Endothelial cell of umbilical vein (primary cell): ENCODE results near the gene LDLRAD4. TPM values are rescaled to one million over a fixed set of nuclear protein-coding genes. Genes with fewer than 3 reads are reported as not detected.

Source experiments
- BruUV-seq: library from RNA; stranded (reverse); fragments of 400-500 nt; replicated peaks from 2 replicates; lab custom pipeline; 2021; lab: Mats Ljungman, UMichigan
- CTCF ChIA-PET: fragments of 300-600, 350-600 bp; sonication (Branson Sonifier 250); formaldehyde crosslinking; loops from one replicate; lab custom pipeline; 2021; ENCODE audit warnings: antibody characterized with exemption, inconsistent platforms; lab: Charles Lee
- POLR2A ChIA-PET: fragments of 300-600, 350-600 bp; sonication (Branson Sonifier 250); formaldehyde crosslinking; loops from one replicate; lab custom pipeline; 2021; ENCODE audit warnings: antibody characterized with exemption, inconsistent platforms; lab: Charles Lee
- DNase-seq: peaks from one replicate; pipeline ENCODE4 v3.0.0-alpha.2; 2011; ENCODE audit warnings: low read depth, low spot score
- FAIRE-seq: peaks from 2 replicates; lab custom pipeline; 2011; peaks lifted over from hg19 to GRCh38; lab: Jason Lieb, UNC
- H2AFZ ChIP-seq: 2 replicates; pipeline ENCODE4 v1.6.0; 2012; ENCODE audit warnings: low read depth, low read length, control low read depth, inconsistent platforms
- H3K27ac ChIP-seq: 2 replicates; pipeline ENCODE4 v1.5.1; 2011; ENCODE audit warnings: low read depth, mild to moderate bottlenecking, control low read depth, low read length, moderate library complexity; ENCODE audit not compliant: insufficient read depth
- H3K27me3 ChIP-seq, 2 experiments: 2 replicates each; pipeline versions ENCODE4 v1.6.0 to v1.6.1; 2011; ENCODE audit warnings: low read length in 2 of 2, mixed read lengths in 1 of 2; ENCODE audit not compliant: control insufficient read depth in 2 of 2, insufficient read depth in 2 of 2
- H3K36me3 ChIP-seq, 2 experiments: 2 replicates in 1 of 2; 3 replicates in 1 of 2; pipeline ENCODE4 v1.5.1; 2011; ENCODE audit warnings: low read length in 2 of 2, mild to moderate bottlenecking in 1 of 2, moderate library complexity in 1 of 2; ENCODE audit not compliant: control insufficient read depth in 2 of 2, insufficient read depth in 2 of 2; ENCODE audit errors: extremely low read depth in 1 of 2
- H3K4me1 ChIP-seq: 3 replicates; pipeline ENCODE4 v1.5.1; 2011; ENCODE audit warnings: mild to moderate bottlenecking, low read length; ENCODE audit not compliant: control insufficient read depth, insufficient read depth; ENCODE audit errors: extremely low read depth
- H3K4me2 ChIP-seq: 2 replicates; pipeline ENCODE4 v1.6.1; 2011; ENCODE audit warnings: low read length, control low read depth, mixed read lengths; ENCODE audit not compliant: insufficient read depth
- H3K4me3 ChIP-seq, 3 experiments: fragments of 200-600 bp in 1 of 3; sonication (generic), shearing (Covaris generic) in 1 of 3; replicated peaks in 1 of 3; 2 replicates each; pipeline ENCODE4 v1.5.1; 2011 to 2016; ENCODE audit warnings: control low read depth in 3 of 3, low read length in 3 of 3, mild to moderate bottlenecking in 2 of 3, inconsistent platforms in 1 of 3, low read depth in 1 of 3, moderate library complexity in 1 of 3; ENCODE audit not compliant: insufficient read depth in 1 of 3
- H3K79me2 ChIP-seq: 2 replicates; pipeline ENCODE4 v1.6.0; 2012; ENCODE audit warnings: low read length, inconsistent platforms; ENCODE audit not compliant: control insufficient read depth, insufficient read depth
- H3K9ac ChIP-seq: replicated peaks from 2 replicates; pipeline ENCODE3; 2011; ENCODE audit warnings: low read length, control low read depth; ENCODE audit not compliant: insufficient read depth; ENCODE audit errors: extremely low read depth
- H3K9me1 ChIP-seq: replicated peaks from 3 replicates; pipeline ENCODE4 v1.6.0; 2011; ENCODE audit warnings: mild to moderate bottlenecking, low read length; ENCODE audit not compliant: control insufficient read depth, insufficient read depth; ENCODE audit errors: extremely low read depth
- H3K9me3 ChIP-seq: replicated peaks from 2 replicates; pipeline ENCODE4 v1.5.1; 2012; ENCODE audit warnings: low read length, inconsistent platforms; ENCODE audit not compliant: control insufficient read depth, insufficient read depth
- H4K20me1 ChIP-seq: replicated peaks from 2 replicates; pipeline ENCODE3; 2011; ENCODE audit warnings: mild to moderate bottlenecking, low read length; ENCODE audit not compliant: control insufficient read depth, insufficient read depth; ENCODE audit errors: extremely low read depth
- CTCF ChIP-seq, 2 donors: IDR thresholded peaks; 1 replicate in 1 of 2; 2 replicates in 1 of 2; pipeline ENCODE4 v1.5.1; 2011; ENCODE audit warnings: low read length in 2 of 2, mild to moderate bottlenecking in 2 of 2, moderate library complexity in 2 of 2, control low read depth in 1 of 2, inconsistent platforms in 1 of 2, low read depth in 1 of 2; ENCODE audit not compliant: insufficient read depth in 1 of 2; ENCODE audit errors: extremely low read depth in 1 of 2
- EZH2 ChIP-seq: IDR thresholded peaks from 2 replicates; pipeline ENCODE4 v1.6.1; 2012; ENCODE audit warnings: borderline replicate concordance, low read depth, mild to moderate bottlenecking, moderate library complexity, low read length, inconsistent platforms; ENCODE audit not compliant: severe bottlenecking
- FOS ChIP-seq: IDR thresholded peaks from 2 replicates; pipeline ENCODE4 v1.6.1; 2011; ENCODE audit warnings: mild to moderate bottlenecking, low read length, moderate library complexity, borderline replicate concordance; ENCODE audit not compliant: insufficient read depth
- GATA2 ChIP-seq: IDR thresholded peaks from 2 replicates; pipeline ENCODE4 v1.7.0; 2011; ENCODE audit warnings: low read depth, mild to moderate bottlenecking, moderate library complexity, mixed read lengths, low read length; ENCODE audit not compliant: insufficient read length, insufficient read depth
- JUN ChIP-seq: IDR thresholded peaks from 2 replicates; pipeline ENCODE4 v1.6.1; 2011; ENCODE audit warnings: borderline replicate concordance, low read depth; ENCODE audit not compliant: insufficient read length, insufficient read depth
- MAX ChIP-seq: IDR thresholded peaks from 2 replicates; pipeline ENCODE4 v1.6.1; 2011; ENCODE audit not compliant: insufficient read depth, insufficient read length
- MYC ChIP-seq: IDR thresholded peaks from one replicate; pipeline ENCODE4 v1.6.1; 2011; ENCODE audit warnings: mild to moderate bottlenecking, low read depth, low read length
- POLR2A ChIP-seq: IDR thresholded peaks from 2 replicates; pipeline ENCODE4 v1.6.1; 2012; ENCODE audit warnings: low read depth, mild to moderate bottlenecking, control low read depth, low read length
- POLR2AphosphoS5 ChIP-seq: IDR thresholded peaks from 2 replicates; pipeline ENCODE4 v1.6.1; 2012; ENCODE audit warnings: low read depth, mild to moderate bottlenecking, control low read depth, low read length, moderate library complexity; ENCODE audit not compliant: insufficient read depth
- dilution Hi-C: fragments of 300-500 bp; cut with MboI; formaldehyde crosslinking; loops from one replicate; pipeline ENCODE4 v1.15.0; 2019; ENCODE audit warnings: low sequenced_read_pairs; ENCODE audit not compliant: extremely low pct_ligation_motif_present
- intact Hi-C: fragments of 100-400 bp; cut with micrococcal nuclease; formaldehyde crosslinking; loops from one replicate; pipeline ENCODE4 v1.10.0; 2022
- polyA plus RNA-seq, 4 experiments: library from polyadenylated mRNA; depleted of rRNA in 3 of 4; stranded (reverse) in 3 of 4; unstranded in 1 of 4; fragments of >200 nt; gene quantifications; 2 replicates each; pipeline versions ENCODE4 v1.2.1 to v1.2.3, GENCODE V29; 2011 to 2012; ENCODE audit warnings: missing spikeins in 1 of 4
- total RNA-seq: library from RNA; stranded (reverse); gene quantifications from 2 replicates; pipeline ENCODE4 v1.2.3, GENCODE V29; 2021

Gene LDLRAD4
- total and polyA plus RNA-seq, 2 donors (not counting 3 experiments of a cell fraction or from before 2014, with no cell fraction given), result 5.2 to 6.5 TPM

GRCh38 chr18:13374096-13374467 lies 155.5 kb downstream of the LDLRAD4 start:
- H3K79me2 ChIP-seq, result no peaks in the 10 kb centered on the region
- dilution Hi-C loops (no loop called here), intact Hi-C loops (loop anchor here (2.0 kb wide), 3 partner anchors 63 to 157 kb away; no protein-coding TSS in a partner anchor)
- no peak overlapping the region for H3K4me3 ChIP-seq
- H3K4me2 ChIP-seq, result no peak overlapping the region
- TF ChIP-seq FOS (no peak), MYC (no peak), POLR2AphosphoS5 (no peak)
- ChIA-PET POLR2A (no interaction called here), CTCF (no interaction called here)
- H3K27ac ChIP-seq, result no peak overlapping the region
- no peak for DNase-seq
- BruUV-seq, result no TSS peak
- no peaks in the 10 kb centered on the region for H3K9me3 ChIP-seq
- no peaks in the 10 kb centered on the region for H4K20me1 ChIP-seq
- no peaks in the 10 kb centered on the region for H3K36me3 ChIP-seq
- H3K9me1 ChIP-seq, result no peaks in the 10 kb centered on the region
- no peak overlapping the region for H2AFZ ChIP-seq
- no peak for FAIRE-seq
- H3K4me1 ChIP-seq, result peaks cover 16% of the 10 kb centered on the region
- no peaks in the 10 kb centered on the region for H3K27me3 ChIP-seq
- no peak overlapping the region for H3K9ac ChIP-seq

- no peak for TF ChIP-seq FOS
- TF ChIP-seq EZH2, result no peak
- no peak for TF ChIP-seq CTCF (IDR thresholded peaks at IDR 0.05; ENCODE audit: extremely low read depth in 1 of 2, insufficient read depth in 1 of 2, low read depth in 1 of 2, low read length in 2 of 2)
- TF ChIP-seq MAX, result no peak
- TF ChIP-seq MYC, result no peak
- no peak for TF ChIP-seq POLR2AphosphoS5
- TF ChIP-seq POLR2A, result no peak
- TF ChIP-seq JUN, result no peak
- no peak for TF ChIP-seq GATA2
- Histone ChIP-seq H3K4me1 (peaks cover 16% of the 10 kb centered on the region), H3K9ac (peak overlapping the region; percentile 62), H3K79me2 (no peaks in the 10 kb centered on the region), H3K9me3 (no peaks in the 10 kb centered on the region), H3K4me3 (peak overlapping the region in 1 of 3 experiments; percentile 20), H3K27ac (peak overlapping the region; percentile 90), H4K20me1 (no peaks in the 10 kb centered on the region), H3K36me3 (no peaks in the 10 kb centered on the region), H3K9me1 (no peaks in the 10 kb centered on the region), H3K27me3 (no peaks in the 10 kb centered on the region), H3K4me2 (peak overlapping the region; percentile 57), H2AFZ (peak overlapping the region; percentile 62)
- CTCF ChIA-PET, result interaction anchor here (0.8 to 1.7 kb wide), 7 partner anchors 61 to 158 kb away, joined by 3 to 9 read pairs (median 3); no protein-coding TSS in a partner anchor
- intact Hi-C loops (loop anchor here (2.0 to 5.0 kb wide), 4 partner anchors 62 to 238 kb away; no protein-coding TSS in a partner anchor), dilution Hi-C loops (no loop called here)
- POLR2A ChIA-PET, result no interaction called here
- FAIRE-seq, result no peak
- BruUV-seq, result no TSS peak
- no peak for DNase-seq
Observed at GRCh38 chr18:13374468-13375301, 156.1 kb downstream of the LDLRAD4 start.
